GM12878 (cell line): Measurements from ENCODE around the gene SYNJ2.

Experiments used
- CHD2 ChIP-seq: IDR thresholded peaks from 2 replicates; pipeline ENCODE4 v1.6.1; 2011; ENCODE audit warnings: low read depth, low read length, improper control_type of control experiment, borderline replicate concordance
- FOXM1 ChIP-seq: IDR thresholded peaks from 2 replicates; pipeline ENCODE4 v1.6.1; 2012; ENCODE audit warnings: low read depth, mild to moderate bottlenecking, inconsistent platforms, low read length, moderate library complexity
- MYC ChIP-seq: IDR thresholded peaks from 2 replicates; pipeline ENCODE4 v1.6.1; 2011; ENCODE audit warnings: mild to moderate bottlenecking, low read length, moderate library complexity, inconsistent platforms; ENCODE audit not compliant: insufficient read depth, insufficient replicate concordance, insufficient read length, severe bottlenecking
- RCOR1 ChIP-seq: conservative IDR thresholded peaks from 2 replicates; pipeline ENCODE4 v1.6.1; 2012; ENCODE audit warnings: low read depth, low read length, improper control_type of control experiment
- TF ChIP-seq, protein P1 (sequence below), 3 experiments: IDR thresholded peaks in 2 of 3; conservative IDR thresholded peaks in 1 of 3; 2 replicates each; pipeline ENCODE4 v1.5.1; 2011; ENCODE audit warnings: low read depth in 3 of 3, low read length in 3 of 3, mild to moderate bottlenecking in 3 of 3, control low read depth in 2 of 3, moderate library complexity in 2 of 3, inconsistent platforms in 1 of 3, mixed read lengths in 1 of 3; ENCODE audit not compliant: control insufficient read depth in 2 of 3, insufficient read depth in 1 of 3; ENCODE audit errors: extremely low read depth in 1 of 3

DNA sequence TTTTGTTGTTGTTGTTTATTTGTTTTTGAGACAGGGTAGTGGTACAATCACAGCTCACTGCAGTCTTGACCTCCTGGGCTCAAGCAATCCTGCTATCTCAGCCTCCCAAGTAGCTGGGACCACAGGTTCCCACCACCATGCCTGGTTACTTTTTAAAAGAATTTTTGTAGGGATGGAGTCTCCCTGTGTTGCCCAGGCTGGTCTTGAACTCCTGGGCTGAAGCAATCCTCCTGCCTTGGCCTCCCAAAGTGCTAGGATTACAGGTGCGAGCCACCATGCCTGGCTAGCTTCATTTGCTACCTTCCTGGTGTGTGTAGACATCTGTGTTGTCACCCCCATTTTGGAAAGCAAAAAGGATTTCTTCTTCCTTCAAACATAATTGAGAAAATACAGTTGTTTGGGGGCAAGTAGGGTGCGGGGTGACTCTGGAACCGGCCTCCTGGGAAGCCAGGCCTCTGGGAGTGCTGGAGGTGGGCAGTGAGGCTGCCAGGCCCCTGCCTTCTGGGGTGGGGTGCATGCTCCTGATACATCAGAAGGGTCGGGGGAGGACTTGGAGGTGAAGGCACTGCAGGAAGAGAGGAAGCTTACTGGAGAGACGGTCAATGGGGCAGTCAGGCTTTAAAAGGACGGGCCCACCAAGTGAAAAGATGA lies 28.4 kb downstream of the SYNJ2 start:
- TF ChIP-seq MYC (no peak), CHD2 (no peak), FOXM1 (no peak), RCOR1 (no peak)
- TF ChIP-seq, protein P1, sequence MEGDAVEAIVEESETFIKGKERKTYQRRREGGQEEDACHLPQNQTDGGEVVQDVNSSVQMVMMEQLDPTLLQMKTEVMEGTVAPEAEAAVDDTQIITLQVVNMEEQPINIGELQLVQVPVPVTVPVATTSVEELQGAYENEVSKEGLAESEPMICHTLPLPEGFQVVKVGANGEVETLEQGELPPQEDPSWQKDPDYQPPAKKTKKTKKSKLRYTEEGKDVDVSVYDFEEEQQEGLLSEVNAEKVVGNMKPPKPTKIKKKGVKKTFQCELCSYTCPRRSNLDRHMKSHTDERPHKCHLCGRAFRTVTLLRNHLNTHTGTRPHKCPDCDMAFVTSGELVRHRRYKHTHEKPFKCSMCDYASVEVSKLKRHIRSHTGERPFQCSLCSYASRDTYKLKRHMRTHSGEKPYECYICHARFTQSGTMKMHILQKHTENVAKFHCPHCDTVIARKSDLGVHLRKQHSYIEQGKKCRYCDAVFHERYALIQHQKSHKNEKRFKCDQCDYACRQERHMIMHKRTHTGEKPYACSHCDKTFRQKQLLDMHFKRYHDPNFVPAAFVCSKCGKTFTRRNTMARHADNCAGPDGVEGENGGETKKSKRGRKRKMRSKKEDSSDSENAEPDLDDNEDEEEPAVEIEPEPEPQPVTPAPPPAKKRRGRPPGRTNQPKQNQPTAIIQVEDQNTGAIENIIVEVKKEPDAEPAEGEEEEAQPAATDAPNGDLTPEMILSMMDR (IDR thresholded peaks at IDR 0.05 in 2 of 3, conservative IDR thresholded peaks at IDR 0.05 in 1 of 3; ENCODE audit: control insufficient read depth in 2 of 3, extremely low read depth in 1 of 3, insufficient read depth in 1 of 3, low read depth in 3 of 3, low read length in 3 of 3): no peak
